Mucosa of rectum (tissue), 2 donors: ENCODE data around the gene PPP2R5C.

Experiments
- H3K27ac ChIP-seq, 2 donors: one replicate each; pipeline ENCODE4 v1.7.0; 2013; ENCODE audit warnings: inconsistent platforms in 2 of 2, low read depth in 2 of 2, low read length in 2 of 2
- H3K27me3 ChIP-seq, 2 donors: one replicate each; pipeline ENCODE4 v1.7.0; 2013; ENCODE audit warnings: low read length in 2 of 2; ENCODE audit not compliant: control insufficient read depth in 2 of 2, insufficient read depth in 2 of 2
- H3K36me3 ChIP-seq, 2 donors: one replicate each; pipeline ENCODE4 v1.7.0; 2013; ENCODE audit warnings: low read length in 2 of 2; ENCODE audit not compliant: control insufficient read depth in 2 of 2, insufficient read depth in 2 of 2
- H3K4me1 ChIP-seq, 2 donors: one replicate each; pipeline ENCODE4 v1.7.0; 2013; ENCODE audit warnings: low read length in 2 of 2, mild to moderate bottlenecking in 1 of 2; ENCODE audit not compliant: control insufficient read depth in 2 of 2, insufficient read depth in 2 of 2
- H3K4me3 ChIP-seq, 2 donors: one replicate each; pipeline ENCODE4 v1.7.0; 2013; ENCODE audit warnings: low read length in 2 of 2
- H3K9ac ChIP-seq, 2 donors: one replicate each; pipeline ENCODE4 v1.7.0; 2013; ENCODE audit warnings: low read length in 2 of 2, low read depth in 1 of 2, mild to moderate bottlenecking in 1 of 2
- H3K9me3 ChIP-seq, 2 donors: one replicate each; pipeline ENCODE4 v1.7.0; 2013; ENCODE audit warnings: low read length in 2 of 2; ENCODE audit not compliant: control insufficient read depth in 2 of 2
- donor health status: healthy.
- donor health status: Normal muscosa, but diverticular disease.

Gene PPP2R5C

GRCh38 chr14:101929946-101930345, 168.4 kb downstream of the PPP2R5C start:
- no peak overlapping the region for H3K27ac ChIP-seq

GRCh38 chr14:101932673-101933072, 171.2 kb downstream of the PPP2R5C start:
- Histone ChIP-seq H3K9ac (no peak overlapping the region), H3K36me3 (no peaks in the 10 kb centered on the region), H3K27ac (no peak overlapping the region)

More at GRCh38 chr14:101929946-101930345, 168.4 kb downstream of the PPP2R5C start:
- no peak overlapping the region for H3K4me3 ChIP-seq
- peaks cover 4 to 5% of the 10 kb centered on the region in 2 donors for H3K4me1 ChIP-seq
- no peaks in the 10 kb centered on the region for H3K27me3 ChIP-seq
- H3K9me3 ChIP-seq: no peaks in the 10 kb centered on the region
- peaks cover 4 to 10% of the 10 kb centered on the region in 2 donors for H3K36me3 ChIP-seq
- no peak overlapping the region for H3K9ac ChIP-seq

GRCh38 chr14:101933209-101933608, 171.7 kb downstream of the PPP2R5C start:
- no peak overlapping the region for H3K4me3 ChIP-seq

More at GRCh38 chr14:101932673-101933072, 171.2 kb downstream of the PPP2R5C start:
- H3K4me1 ChIP-seq: peaks cover 4 to 5% of the 10 kb centered on the region in 2 donors
- no peaks in the 10 kb centered on the region for H3K27me3 ChIP-seq
- H3K4me3 ChIP-seq: no peak overlapping the region
- no peaks in the 10 kb centered on the region for H3K9me3 ChIP-seq

GRCh38 chr14:101934601-101935150, 173.2 kb downstream of the PPP2R5C start:
- Histone ChIP-seq H3K4me1 (no peaks in the 10 kb centered on the region), H3K4me3 (no peak overlapping the region), H3K36me3 (no peaks in the 10 kb centered on the region), H3K27me3 (peaks cover 0 to 2% of the 10 kb centered on the region in 2 donors), H3K9me3 (no peaks in the 10 kb centered on the region), H3K27ac (no peak overlapping the region), H3K9ac (no peak overlapping the region)

More at GRCh38 chr14:101933209-101933608, 171.7 kb downstream of the PPP2R5C start:
- no peaks in the 10 kb centered on the region for H3K27me3 ChIP-seq
- H3K36me3 ChIP-seq: no peaks in the 10 kb centered on the region
- peaks cover 4% of the 10 kb centered on the region in 2 donors for H3K4me1 ChIP-seq
- H3K9me3 ChIP-seq: no peaks in the 10 kb centered on the region
- no peak overlapping the region for H3K9ac ChIP-seq
- no peak overlapping the region for H3K27ac ChIP-seq

GRCh38 chr14:101937926-101938767, 176.6 kb downstream of the PPP2R5C start:
- peaks cover 0 to 2% of the 10 kb centered on the region in 2 donors for H3K27me3 ChIP-seq
- no peak overlapping the region for H3K27ac ChIP-seq
- no peak overlapping the region for H3K4me3 ChIP-seq
- no peaks in the 10 kb centered on the region for H3K36me3 ChIP-seq
- no peak overlapping the region for H3K9ac ChIP-seq
- no peaks in the 10 kb centered on the region for H3K9me3 ChIP-seq
- H3K4me1 ChIP-seq: no peaks in the 10 kb centered on the region

- Histone ChIP-seq H3K4me1 (no peaks in the 10 kb centered on the region), H3K9ac (no peak overlapping the region), H3K27me3 (peaks cover 0 to 2% of the 10 kb centered on the region in 2 donors), H3K36me3 (no peaks in the 10 kb centered on the region), H3K9me3 (no peaks in the 10 kb centered on the region), H3K4me3 (no peak overlapping the region), H3K27ac (no peak overlapping the region)
Observed at GRCh38 chr14:101939646-101940170, 178.2 kb downstream of the PPP2R5C start.

GRCh38 chr14:101944451-101944850, 182.9 kb downstream of the PPP2R5C start:
- Histone ChIP-seq H3K4me3 (no peak overlapping the region), H3K9ac (no peak overlapping the region), H3K27me3 (peaks cover 0 to 2% of the 10 kb centered on the region in 2 donors), H3K27ac (no peak overlapping the region), H3K36me3 (no peaks in the 10 kb centered on the region), H3K4me1 (peaks cover 11 to 15% of the 10 kb centered on the region in 2 donors), H3K9me3 (no peaks in the 10 kb centered on the region)

- no peak overlapping the region for H3K9ac ChIP-seq
- H3K9me3 ChIP-seq: no peaks in the 10 kb centered on the region
- H3K4me3 ChIP-seq: no peak overlapping the region
- no peaks in the 10 kb centered on the region for H3K36me3 ChIP-seq
- peaks cover 0 to 2% of the 10 kb centered on the region in 2 donors for H3K27me3 ChIP-seq
- no peak overlapping the region for H3K27ac ChIP-seq
- peaks cover 11 to 16% of the 10 kb centered on the region in 2 donors for H3K4me1 ChIP-seq
Observed at GRCh38 chr14:101945171-101945570, 183.7 kb downstream of the PPP2R5C start.

GRCh38 chr14:101947577-101947903, 186.0 kb downstream of the PPP2R5C start:
- Histone ChIP-seq H3K27ac (peak overlapping the region; percentile 98 to 99), H3K27me3 (peaks cover 0 to 2% of the 10 kb centered on the region in 2 donors), H3K9ac (peak overlapping the region; percentile 99 to 100), H3K4me3 (peak overlapping the region; percentile 77 to 95), H3K4me1 (peaks cover 11 to 16% of the 10 kb centered on the region in 2 donors), H3K9me3 (no peaks in the 10 kb centered on the region), H3K36me3 (no peaks in the 10 kb centered on the region)
